Measurements from ENCODE around the gene DPCD. TPM values are rescaled to one million over a fixed set of nuclear protein-coding genes. Genes with fewer than 3 reads are reported as not detected.

DPCD gene
- total RNA-seq, 2 donors from 2014 or later: 32.0 to 40.3 TPM

DNA sequence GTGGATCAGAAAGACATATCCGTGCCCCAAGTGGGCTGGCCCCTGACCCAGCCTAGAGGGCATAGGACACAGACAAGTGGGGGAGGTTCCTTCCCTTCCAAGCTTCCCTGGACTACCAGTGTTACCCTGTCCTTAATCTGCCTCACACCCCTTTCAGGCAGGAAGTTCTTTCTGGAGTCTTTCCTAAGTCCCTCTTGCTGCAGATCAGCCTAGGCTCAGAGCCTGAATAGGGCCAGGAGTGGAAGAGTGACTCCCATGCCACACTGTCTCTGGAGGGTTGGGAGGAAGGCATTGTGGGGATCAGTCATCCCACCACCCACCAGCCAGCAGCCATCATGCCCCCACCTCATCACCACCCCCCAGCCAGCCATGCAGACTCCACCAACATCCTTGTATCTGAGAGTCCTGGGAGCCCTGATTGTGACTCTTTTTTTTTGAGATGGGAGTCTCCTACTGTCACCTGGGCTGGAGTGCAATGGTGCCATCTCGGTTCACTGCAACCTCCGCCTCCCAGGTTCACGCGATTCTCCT, 22.7 kb upstream of the DPCD start:
- H3K27me3 ChIP-seq: peaks cover 0 to 21% of the 10 kb centered on the region in 2 donors
- H3K9me3 ChIP-seq: no peaks in the 10 kb centered on the region
- no peak overlapping the region for H3K27ac ChIP-seq
- peaks cover 0 to 21% of the 10 kb centered on the region in 2 donors for H3K4me1 ChIP-seq
- no peak for DNase-seq (ENCODE audit: low spot score)
- TF ChIP-seq, protein P1, sequence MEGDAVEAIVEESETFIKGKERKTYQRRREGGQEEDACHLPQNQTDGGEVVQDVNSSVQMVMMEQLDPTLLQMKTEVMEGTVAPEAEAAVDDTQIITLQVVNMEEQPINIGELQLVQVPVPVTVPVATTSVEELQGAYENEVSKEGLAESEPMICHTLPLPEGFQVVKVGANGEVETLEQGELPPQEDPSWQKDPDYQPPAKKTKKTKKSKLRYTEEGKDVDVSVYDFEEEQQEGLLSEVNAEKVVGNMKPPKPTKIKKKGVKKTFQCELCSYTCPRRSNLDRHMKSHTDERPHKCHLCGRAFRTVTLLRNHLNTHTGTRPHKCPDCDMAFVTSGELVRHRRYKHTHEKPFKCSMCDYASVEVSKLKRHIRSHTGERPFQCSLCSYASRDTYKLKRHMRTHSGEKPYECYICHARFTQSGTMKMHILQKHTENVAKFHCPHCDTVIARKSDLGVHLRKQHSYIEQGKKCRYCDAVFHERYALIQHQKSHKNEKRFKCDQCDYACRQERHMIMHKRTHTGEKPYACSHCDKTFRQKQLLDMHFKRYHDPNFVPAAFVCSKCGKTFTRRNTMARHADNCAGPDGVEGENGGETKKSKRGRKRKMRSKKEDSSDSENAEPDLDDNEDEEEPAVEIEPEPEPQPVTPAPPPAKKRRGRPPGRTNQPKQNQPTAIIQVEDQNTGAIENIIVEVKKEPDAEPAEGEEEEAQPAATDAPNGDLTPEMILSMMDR (IDR thresholded peaks at IDR 0.05): no peak
- no peak overlapping the region for H3K4me3 ChIP-seq
- no peaks in the 10 kb centered on the region for H3K36me3 ChIP-seq

DNA sequence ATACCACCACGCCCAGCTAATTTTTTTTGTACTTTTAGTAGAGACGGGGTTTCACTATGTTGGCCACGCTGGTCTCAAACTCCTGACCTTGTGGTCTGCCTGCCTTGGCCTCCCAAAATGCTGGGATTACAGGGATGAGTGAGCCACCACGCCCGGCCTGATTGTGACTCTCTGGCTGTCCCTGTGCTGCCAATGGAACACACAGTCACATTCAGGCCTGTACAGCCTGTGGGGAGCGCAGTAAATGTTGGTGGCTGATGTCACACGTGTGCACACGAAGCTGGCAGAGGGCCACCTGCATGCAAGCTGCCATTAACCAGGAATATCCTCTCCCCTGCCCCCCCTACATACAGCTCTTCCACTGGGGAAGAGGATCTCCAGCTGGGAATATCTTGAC, 22.2 kb upstream of the DPCD start:
- Histone ChIP-seq H3K4me3 (no peak overlapping the region), H3K27me3 (peaks cover 0 to 21% of the 10 kb centered on the region in 2 donors), H3K36me3 (no peaks in the 10 kb centered on the region), H3K9me3 (no peaks in the 10 kb centered on the region), H3K4me1 (peaks cover 0 to 26% of the 10 kb centered on the region in 2 donors), H3K27ac (no peak overlapping the region)
- no peak for DNase-seq (ENCODE audit: low spot score)
- TF ChIP-seq, protein P1 (IDR thresholded peaks at IDR 0.05): no peak

DNA sequence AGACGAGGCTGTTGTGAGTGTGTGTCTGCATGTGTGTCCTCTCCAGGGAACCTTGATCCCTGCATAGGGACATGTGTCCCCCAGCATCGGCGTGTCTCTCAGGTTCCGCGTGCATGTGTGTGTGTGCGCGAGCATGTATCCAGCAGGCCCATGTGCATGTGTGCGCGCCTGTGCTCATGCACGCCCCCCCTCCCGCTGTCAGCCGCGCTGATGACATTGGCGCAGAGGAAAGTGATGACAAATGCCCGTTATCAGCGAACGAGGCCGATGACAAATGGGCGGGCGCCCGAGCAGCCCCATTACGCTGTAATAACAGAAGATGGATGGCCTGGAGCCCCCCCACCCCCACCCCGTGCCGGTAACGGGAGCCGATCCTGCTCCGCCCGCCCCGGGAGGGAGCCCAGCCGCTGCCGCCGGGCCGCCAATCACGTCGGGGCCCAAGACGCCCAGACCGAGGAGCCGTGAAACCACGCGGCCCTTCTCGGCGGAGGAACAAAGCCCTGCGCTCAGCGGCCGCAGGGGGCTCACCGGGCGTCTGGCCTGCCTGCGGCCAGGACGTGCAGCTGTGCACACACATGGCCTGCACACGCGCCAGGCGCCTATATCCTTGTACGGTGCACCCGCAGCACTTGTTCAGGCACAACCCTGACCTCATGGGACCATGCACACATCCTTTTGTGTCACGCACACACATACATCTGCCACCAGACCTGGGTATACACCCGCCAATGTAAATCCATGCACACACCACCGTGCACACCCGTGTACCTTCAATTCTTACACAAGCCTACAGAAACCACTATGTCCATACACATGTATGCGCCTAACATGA, 21.6 kb upstream of the DPCD start:
- Histone ChIP-seq H3K4me3 (peak overlapping the region; percentile 3 to 34), H3K36me3 (no peaks in the 10 kb centered on the region), H3K27ac (no peak overlapping the region), H3K4me1 (peaks cover 0 to 27% of the 10 kb centered on the region in 2 donors), H3K9me3 (no peaks in the 10 kb centered on the region), H3K27me3 (peaks cover 0 to 21% of the 10 kb centered on the region in 2 donors)
- TF ChIP-seq, protein P1 (IDR thresholded peaks at IDR 0.05): no peak
- no peak for DNase-seq (ENCODE audit: low spot score)

DNA sequence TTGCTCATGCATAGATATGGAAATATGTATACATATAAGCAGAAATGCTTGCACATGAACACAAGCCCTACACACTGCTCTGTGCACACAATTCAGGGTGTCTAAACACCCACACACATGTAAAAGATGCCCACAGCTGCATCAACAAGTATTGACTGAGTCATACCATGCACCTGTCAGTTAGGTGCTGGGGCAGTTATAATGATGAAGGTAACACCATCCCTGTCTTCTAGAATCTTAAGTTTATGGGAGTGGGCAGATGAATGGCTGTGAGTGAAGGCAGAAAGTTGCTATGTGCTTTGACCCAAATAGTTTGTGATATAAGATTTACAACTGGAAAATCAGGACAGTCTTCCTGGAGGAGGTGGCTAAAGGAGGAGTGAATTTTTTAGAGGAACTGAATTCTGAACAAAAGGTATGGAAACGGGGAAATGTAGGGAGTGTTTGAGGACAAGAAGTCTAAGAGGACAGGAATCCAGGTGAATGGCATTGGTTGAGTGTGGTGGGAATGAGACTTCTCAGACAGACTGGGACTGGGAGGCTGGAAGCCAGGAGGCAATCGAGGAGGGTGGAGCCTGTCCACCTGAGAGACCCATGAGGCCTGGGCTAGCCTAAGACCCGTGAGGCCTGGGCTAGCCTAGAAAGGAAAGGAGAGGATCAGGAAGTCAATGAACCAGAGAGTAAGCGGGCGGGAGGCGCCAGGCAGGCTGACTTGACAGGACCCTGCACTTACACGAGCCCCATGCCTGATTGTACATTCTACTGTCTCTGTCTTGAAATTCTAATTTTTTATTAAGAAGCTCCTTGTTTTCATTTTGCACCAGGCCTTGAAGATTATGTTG, 20.7 kb upstream of the DPCD start:
- Histone ChIP-seq H3K27me3 (peaks cover 0 to 21% of the 10 kb centered on the region in 2 donors), H3K9me3 (peaks cover 0 to 1% of the 10 kb centered on the region in 2 donors), H3K36me3 (no peaks in the 10 kb centered on the region), H3K4me1 (peaks cover 0 to 27% of the 10 kb centered on the region in 2 donors), H3K27ac (no peak overlapping the region), H3K4me3 (no peak overlapping the region)
- no peak for DNase-seq (ENCODE audit: low spot score)
- TF ChIP-seq, protein P1 (IDR thresholded peaks at IDR 0.05): no peak

DNA sequence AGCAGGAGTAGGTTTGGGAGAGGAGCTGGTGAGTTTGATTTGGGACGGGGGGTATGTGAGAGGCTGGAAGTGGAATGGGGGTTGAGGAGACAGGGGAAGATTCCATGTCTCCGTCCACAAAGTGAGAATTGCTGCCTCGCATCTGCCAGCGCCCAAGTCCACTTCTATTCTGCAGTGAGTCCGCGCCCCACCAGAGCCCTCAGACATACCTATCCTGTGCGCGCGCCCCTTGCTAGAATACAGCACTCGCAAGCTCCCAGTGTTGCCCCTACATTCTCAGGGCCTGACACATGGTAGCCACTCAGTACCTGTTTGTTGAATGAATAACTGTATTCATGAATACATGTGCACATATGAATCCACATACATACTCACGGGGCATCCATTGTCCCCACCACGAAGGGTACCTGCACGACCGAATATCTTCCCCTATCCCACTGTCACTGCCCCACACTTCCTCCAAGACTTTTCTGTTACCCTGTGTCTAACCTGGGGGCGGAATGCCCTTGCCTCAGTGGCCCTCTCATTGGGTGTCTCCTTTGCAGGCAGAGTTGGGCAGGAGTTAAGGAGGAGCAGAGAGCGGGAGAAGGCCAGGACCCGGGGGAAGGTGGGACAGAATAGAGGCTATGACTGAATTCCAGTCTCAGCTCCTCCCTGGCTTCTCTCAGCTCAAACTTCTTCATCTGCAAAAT, 19.9 kb upstream of the DPCD start:
- Histone ChIP-seq H3K4me3 (no peak overlapping the region), H3K27me3 (peaks cover 0 to 21% of the 10 kb centered on the region in 2 donors), H3K27ac (no peak overlapping the region), H3K4me1 (peaks cover 0 to 27% of the 10 kb centered on the region in 2 donors), H3K36me3 (no peaks in the 10 kb centered on the region), H3K9me3 (peaks cover 0 to 9% of the 10 kb centered on the region in 2 donors)
- DNase-seq (ENCODE audit: low spot score): no peak
- TF ChIP-seq, protein P1 (IDR thresholded peaks at IDR 0.05): no peak

All from right atrium auricular region (tissue), 2 donors.